HG03469 (cell line): ENCODE results near the gene FAT2.

Experiments
- ATAC-seq: cut with Tn5 transposase; IDR thresholded peaks from one replicate; pipeline ENCODE4 v1.9.1; 2021; ENCODE audit warnings: mild to moderate bottlenecking, moderate library complexity, moderate number of reproducible peaks; ENCODE audit not compliant: unreplicated experiment

The FAT2 gene

DNA sequence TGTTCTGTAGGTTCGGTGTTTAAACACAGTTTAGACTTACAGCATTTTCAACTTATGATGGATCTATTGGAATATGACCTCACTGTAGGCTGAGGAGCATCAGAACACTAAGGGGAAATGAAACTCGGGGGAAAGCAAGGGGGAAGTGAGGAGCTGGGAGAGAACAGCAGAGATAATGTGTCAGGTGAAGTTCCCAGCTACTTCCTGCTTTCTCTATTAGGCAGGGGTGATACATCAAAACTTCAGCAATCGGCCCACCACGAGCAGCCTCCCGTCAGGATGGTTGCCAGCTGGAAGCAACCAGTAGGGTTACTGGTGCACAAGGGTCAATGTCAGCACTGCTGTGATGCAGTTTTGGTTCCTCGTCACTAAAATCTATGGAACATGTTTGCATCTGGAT is 34.3 kb downstream of the FAT2 start:
- no peak for ATAC-seq

DNA sequence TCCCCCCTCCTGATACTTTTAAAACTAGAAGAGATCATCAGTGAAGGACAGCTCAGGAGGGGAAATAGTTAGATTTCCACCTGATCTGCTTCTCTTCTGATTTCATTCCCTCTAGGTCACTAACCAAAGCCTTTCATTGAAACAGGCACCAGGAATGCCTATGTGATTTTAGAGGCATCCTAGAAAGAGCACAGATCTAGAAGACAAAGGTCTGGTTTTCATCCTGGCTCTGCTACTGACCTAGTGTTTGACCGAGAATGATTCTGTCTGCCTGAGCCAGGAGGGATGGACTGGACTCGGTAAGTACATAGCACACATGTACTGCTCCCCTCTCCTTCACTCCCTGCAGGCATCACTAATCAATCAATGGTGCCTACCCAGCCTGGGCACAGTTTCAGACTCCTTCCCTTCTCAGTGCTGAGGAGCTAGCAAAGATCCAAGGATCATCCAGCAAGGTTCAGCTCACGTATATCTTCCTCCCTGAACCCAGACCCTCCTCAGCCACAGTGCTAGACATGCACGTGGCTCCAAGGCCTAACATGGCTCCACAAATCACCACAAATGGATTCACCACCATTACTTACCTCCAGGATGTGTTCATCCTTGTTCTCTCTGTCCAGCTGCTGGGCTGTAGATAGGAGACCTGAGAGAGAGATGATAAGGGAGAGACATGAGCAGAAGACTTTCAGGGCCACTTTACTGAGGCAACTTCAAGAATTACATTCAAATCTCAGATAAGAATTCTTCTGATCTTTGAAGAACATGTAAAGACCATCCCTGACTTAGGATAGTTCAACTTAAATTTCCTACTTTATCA is 35.2 kb downstream of the FAT2 start:
- no peak for ATAC-seq

DNA sequence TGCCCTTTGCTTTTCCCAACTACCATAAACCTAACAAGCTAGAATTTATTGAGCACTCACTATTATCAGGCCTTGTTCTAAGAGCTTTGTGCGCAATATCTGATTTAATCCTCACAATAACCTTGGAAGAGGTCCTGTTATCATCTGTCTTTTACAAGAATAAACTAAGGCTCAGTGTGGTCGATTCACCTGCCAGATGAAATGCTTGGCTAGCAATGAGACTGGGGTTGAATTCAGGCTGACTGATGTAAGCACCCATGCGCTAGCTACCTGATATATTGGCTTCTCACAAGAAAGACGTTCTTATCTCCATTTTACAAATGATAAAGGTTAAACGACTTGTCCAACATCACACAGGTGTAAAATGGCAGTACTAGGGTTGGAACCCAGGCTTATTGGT is 37.4 kb downstream of the FAT2 start:
- no peak for ATAC-seq

DNA sequence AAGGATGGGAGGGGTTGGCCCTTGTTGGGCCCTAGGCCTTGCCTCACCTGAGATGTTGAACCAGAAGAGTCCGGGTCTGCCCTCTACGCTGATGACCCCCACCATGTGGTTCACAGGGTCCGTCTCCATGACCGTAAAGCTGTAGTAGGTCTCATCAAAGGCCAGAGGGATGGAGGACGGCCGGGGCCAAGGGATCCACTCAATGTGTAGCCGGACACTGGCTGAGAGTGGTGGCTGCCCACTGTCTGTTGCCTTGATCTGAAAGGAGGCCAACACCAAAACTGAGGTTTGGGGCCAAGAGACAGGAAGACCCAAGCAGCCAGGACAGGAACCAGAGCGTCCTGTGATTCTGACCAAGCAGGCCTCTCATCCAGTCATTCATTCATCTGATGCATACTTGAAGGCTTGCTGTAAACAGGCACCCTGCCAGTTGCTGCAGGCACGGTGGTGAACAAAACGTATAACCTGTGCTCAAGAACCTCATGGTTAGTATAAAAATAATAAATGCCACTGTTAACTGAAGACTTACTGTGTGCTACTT is 37.9 kb downstream of the FAT2 start:
- ATAC-seq: no peak

DNA sequence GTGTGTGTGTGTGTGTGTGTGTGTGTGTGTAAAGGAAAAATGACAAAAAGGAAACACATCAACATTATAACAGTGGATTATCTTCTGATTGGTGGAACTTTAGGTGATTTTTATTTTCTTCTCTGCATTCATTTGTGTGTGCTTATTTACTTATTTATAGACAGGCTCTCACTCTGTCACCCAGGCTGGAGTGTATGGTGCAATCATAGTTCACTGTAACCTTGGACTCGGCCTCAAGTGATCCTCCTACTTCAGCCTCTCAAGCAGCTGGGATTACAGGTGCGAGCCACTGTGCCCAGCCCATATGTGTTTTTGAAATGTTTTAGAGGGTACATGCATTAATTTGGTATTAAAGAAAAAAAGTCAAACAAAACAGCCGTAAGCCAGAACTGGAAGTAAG is 39.1 kb downstream of the FAT2 start:
- ATAC-seq: no peak

DNA sequence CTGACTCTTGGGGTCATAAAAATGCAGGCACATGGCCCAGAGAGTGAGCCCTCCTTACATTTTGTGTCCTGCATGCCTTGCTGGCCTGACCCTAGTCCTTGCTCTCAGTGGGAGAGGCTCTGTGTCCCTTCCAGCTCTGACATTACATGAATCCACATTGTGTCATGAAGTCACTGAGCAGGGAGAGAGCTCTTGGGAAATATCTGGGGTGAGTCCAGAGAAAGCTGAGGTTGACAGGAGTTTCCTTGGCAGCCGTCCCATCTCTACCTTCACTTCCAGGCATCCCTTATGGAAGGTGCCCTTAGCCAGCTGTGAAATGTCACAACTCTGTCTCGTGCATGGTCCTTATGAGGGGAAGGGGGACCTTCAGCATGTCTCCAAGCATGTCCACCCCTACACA is 41.0 kb downstream of the FAT2 start:
- ATAC-seq: no peak

DNA sequence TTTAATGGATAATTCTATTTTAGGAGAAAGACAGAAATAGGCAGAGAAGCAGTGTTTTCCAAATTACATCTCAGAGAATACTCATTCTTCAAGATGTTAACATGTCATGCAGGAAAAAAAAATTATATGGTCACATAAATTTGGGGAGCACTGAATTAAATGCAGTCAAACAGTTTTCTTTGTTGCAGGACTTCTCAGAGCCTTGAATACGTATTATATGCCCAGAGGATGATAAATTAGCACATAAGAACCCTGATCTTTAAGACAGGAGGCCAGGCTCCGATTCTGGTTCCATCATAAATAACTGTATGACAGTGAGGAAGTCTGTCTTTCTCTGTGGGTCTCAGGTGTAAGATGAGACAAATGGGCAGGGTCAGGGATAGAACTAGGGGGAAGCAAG is 41.4 kb downstream of the FAT2 start:
- ATAC-seq: no peak

DNA sequence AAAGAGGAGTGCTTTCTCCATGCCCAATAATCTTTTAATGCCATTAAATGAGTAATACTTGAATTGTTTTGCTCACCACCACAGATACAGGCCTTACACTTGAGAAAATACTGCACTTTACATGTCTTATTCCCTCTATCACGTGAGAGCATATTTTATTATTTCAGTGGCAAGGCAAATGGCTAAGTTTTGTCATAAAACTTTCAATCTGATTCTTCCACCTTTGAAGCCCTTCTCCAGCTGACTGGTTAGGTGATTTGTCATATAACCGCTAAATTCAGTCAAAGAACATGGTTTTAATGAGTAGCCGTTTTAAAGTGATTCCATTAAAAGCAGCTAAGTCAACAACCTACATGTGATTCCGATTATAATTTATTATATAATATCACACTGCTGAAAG is 43.8 kb downstream of the FAT2 start:
- no peak for ATAC-seq

DNA sequence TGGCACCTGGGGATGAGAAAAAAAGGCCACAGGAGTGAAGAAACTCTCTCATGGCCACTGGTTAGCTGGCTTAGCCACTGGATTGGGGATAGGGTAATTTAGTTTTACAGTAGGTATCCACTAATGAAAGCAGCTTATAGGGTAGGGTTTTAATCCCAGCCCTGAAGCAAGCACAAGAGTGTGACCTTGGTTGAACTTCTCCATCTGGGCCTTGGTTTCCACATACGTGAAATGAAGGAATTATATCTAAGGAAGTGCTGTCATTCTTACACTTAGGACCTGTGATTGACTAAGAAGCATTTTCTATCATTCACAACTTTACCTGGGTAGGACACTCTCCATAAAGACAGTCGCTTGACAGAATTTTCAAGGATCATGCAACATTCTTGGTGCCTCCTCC is 49.6 kb downstream of the FAT2 start:
- no peak for ATAC-seq
